SHP77 (cell line): ENCODE measurements around the gene SYNJ2.

Source experiments
- DNase-seq, 2 experiments: peaks; one replicate each; lab custom pipeline; 2025; lab: John Stamatoyannopoulos, UW

Gene SYNJ2

GRCh38 chr6:158122048-158122447, 140.4 kb downstream of the SYNJ2 start:
- no peak for DNase-seq

GRCh38 chr6:158124288-158124687, 142.6 kb downstream of the SYNJ2 start:
- no peak for DNase-seq

DNA sequence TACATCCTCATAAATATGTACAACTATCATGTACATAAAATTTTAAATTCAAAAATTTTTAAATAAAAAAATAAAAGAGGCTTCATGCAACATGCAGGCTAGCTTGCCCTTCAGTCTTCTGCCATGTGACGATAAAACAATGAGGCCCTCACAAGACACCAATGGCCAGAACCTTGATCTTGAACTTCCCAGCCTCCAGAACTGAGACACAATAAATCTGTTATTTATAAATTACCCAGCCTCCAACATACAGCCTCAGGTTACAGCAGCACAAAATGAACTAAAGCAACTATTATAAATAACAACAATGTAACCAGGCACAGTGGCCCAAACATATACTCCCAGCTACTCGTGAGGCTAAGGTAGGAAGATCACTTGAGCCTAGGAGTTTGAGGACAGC, 143.6 kb downstream of the SYNJ2 start:
- no peak for DNase-seq

- DNase-seq = peak; percentile 50 to 55
Observed at GRCh38 chr6:158131926-158132325, 150.3 kb downstream of the SYNJ2 start.

- no peak for DNase-seq
Observed at GRCh38 chr6:158142789-158143188, 161.1 kb downstream of the SYNJ2 start.

- peak in 1 of 2 experiments; percentile 1 for DNase-seq
Observed at GRCh38 chr6:158143700-158144099, 162.0 kb downstream of the SYNJ2 start.
